ENCODE measurements around the gene UBE3C.
"Not testable (repeated sequence)": the region's sequence is repeated elsewhere in the genome, so short reads cannot be mapped to it uniquely, and the experiment has no call there.

UBE3C gene

DNA sequence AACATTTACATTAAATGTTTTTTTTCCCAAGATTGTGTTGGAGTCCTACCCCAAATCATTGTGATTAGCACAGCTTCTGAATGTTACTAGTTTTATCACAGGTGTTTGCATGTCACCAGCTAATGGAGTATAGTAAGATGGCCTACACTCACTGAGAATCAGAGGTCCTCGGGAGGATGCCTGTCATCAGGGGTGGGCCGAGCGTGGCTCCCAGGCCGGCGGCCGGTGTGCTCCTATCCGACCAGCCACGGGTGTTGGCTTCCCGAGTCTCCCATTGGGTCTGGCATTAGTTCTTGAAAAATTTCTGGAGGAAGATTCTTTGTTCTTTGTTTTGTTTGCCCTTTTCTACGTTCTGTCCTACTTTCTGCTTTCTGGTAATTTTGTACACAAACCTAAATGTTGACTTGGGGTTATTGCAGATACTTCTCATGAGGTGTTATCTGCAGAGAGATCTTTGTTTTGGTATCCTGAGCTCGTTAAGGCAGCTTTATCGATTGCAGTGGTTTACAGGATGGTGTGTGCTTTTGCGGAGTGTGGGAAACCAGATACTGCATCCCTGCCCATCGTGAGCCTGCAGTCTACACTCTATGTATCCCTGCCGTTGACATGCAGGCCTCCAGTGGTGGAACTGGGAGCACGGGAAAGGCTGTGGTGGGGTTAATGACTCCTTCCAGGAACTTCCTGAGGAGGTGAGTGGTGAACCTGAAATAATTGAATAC, 130.8 kb downstream of the UBE3C start:
- in situ Hi-C loops (cut with MboI; ENCODE audit: low sequenced_read_pairs): loop anchor here (25.0 kb wide), 2 partner anchors 307 to 1457 kb away; partner anchors contain the start of gene SHH

DNA sequence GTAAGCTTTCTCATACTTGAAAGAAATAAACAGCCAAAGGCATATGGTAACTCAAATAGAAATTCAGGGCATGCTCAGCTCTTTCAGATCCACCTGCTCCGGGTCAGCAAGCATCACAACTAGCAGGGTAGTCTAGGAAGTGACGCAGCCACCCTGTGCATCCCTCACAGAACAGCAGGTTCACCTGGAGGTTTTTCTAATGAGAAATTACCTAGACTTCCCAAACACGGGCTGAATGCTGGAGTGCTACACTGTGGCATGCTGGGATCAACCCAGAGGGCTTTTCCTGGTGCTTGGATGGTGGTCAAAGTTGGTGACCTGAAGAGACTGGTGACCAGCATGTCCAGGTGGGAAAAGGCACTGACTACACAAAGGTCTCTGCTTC, 131.3 kb downstream of the UBE3C start:
- in situ Hi-C loops (cut with MboI; ENCODE audit: low sequenced_read_pairs): loop anchor here (25.0 kb wide), 2 partner anchors 308 to 1458 kb away; partner anchors contain the start of gene SHH

DNA sequence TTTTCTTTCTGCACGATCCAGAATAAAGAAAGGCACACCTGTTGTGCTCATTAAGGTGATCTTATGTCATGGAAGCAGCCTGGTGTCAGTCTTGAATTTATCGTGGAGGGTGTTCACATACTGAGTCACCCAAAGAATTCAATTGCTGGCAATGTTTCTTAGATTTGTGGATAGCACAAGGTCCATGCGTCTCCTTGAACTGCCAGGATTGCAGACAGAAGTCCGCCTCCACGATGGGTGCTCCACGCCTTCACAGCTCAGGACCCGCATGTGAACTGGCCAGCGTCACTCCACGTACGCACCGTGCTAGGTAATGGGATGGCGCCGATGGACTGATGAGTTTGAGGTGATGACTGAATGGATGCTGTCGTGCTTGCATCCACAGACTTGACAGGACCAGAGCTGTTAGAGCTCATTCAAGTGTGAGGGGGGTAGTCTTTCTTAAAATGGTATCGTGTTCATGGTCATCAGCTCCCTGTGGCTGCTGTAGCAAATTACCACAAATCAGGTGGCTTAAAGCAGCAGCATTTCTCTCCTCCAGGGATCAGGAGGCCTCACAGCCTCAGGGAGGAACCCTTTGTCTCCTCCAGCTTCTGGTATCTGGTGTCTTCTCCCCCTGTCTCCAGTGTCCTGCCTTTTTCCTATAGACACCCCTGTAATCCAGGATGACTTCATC, 132.7 kb downstream of the UBE3C start:
- in situ Hi-C loops (cut with MboI; ENCODE audit: low sequenced_read_pairs): loop anchor here (25.0 kb wide), 2 partner anchors 309 to 1459 kb away; partner anchors contain the start of gene SHH

DNA sequence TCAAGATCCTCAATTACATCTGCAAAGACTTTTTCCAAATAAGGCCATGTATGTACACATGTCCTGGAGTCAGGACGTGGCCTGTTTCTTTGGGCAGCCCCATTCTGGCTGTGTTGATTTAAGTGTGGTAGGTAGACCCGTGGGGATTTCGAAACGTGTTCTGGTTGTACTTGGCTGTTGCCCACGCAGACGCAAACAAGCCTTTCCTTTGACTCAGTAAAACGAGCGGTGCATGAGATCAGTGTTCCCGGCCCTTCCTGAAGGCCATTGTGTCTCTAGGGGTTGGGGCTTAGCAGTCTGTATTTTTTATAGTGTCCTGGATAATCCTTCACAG, 133.2 kb downstream of the UBE3C start:
- in situ Hi-C loops (cut with MboI; ENCODE audit: low sequenced_read_pairs): loop anchor here (25.0 kb wide), 2 partner anchors 310 to 1460 kb away; partner anchors contain the start of gene SHH

DNA sequence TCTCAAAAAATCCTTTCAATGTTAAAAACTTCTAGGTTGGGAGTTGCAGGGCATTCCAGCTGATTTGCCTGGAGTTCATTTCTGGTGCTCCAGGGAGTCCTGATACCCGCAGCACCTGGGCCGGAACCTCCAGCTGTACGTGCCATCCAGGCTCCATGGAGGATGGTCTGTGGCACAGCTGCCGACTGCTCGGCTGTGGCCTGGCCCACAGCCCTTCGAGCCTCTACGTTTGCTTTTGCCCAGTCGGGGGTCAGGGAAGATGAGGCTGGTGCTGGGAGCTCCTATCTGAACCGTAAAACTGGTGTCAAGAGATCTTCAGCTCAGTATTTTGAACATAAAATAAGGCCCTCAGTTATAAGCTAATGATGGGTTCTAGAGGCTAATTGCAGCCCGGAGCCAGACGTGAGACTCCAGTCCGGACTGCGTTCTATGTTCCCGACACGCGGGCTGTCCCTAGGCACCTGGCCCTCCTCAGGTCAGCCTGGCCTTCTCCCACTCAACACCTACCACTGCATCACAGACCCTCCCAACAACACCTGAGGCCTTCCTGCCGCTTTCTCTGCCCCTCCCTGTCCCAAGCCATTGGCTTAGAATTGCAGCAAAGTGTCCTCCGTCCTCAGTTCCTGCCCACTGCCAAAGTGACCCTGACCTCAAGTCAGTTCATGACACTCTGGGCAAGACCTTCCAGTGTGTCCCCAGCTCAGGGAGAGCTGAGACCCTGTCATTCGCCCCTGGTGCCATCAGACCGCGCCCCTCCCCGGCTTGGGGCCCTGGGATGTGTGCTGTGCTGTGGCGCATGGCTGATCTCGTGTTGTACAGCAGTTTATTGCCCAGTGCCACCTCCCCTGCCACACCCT, 133.9 kb downstream of the UBE3C start:
- in situ Hi-C loops (cut with MboI; ENCODE audit: low sequenced_read_pairs): loop anchor here (25.0 kb wide), 2 partner anchors 310 to 1460 kb away; partner anchors contain the start of gene SHH

DNA sequence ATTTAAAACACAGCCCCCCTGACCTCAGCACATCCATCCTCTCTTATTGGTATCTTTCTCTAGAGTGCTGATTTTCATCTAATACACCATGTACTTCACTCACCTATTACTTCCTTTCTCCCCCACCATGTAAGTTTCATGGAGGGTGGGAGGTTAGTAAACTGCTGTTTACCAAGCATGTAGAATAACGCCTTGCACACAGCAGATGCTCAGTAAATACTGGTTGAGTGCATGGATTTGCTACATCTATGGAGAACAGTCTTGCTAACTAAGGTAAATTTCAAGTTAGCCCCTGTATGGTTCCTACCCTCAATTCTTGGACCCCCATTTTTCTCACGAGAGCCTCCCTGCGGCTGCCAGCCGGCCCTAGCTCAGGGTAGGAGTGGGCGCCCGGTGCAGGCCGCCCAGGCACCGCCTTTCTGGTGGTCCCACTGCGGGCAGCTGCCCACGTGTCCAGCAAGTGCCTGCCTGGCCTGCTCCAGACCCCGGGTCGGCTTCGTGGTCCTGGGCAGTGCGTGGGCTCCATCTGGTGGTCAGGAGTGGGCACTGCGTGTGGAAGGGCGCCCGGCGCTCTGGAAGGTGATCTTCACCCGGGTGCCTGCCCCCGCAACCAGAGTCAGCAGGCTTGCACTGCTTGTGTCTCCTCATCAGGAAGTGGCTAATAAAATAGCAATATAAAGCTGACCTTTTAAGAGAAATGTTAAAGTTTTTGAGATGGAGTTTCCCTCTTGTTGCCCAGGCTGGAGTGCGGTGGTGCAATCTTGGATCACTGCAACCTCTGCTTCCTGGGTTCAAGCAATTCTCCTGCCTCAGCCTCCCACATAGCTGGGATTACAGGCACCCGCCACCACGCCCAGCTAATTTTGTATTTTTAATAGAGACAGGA, 134.7 kb downstream of the UBE3C start:
- in situ Hi-C loops (cut with MboI; ENCODE audit: low sequenced_read_pairs): loop anchor here (25.0 kb wide), 2 partner anchors 311 to 1461 kb away; partner anchors contain the start of gene SHH

DNA sequence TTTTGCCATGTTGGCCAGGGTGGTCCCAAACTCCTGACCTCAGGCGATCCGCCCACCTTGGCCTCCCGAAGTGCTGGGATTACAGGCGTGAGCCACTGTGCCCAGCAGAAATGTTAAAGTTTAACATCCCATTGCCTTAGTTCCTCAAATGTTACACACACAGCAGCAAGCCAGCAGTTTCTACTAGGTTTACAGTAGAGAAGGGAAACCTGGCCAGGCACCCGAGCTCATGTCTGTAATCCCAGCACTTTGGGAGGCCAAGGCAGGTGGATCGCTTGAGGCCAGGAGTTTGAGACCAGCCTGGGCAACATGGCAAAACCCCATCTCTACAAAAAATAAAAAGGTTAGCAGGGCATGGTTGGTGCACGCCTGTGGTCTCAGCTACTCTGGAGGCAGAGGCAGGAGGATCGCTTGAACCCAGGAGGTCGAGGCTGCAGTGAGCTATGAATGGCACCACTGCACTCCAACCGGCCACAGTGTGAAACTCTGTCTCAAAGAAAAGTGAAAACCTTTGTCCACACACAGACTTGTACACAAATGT, 135.4 kb downstream of the UBE3C start:
- in situ Hi-C loops (cut with MboI; ENCODE audit: low sequenced_read_pairs): loop anchor here (25.0 kb wide), 2 partner anchors 312 to 1462 kb away; partner anchors contain the start of gene SHH

DNA sequence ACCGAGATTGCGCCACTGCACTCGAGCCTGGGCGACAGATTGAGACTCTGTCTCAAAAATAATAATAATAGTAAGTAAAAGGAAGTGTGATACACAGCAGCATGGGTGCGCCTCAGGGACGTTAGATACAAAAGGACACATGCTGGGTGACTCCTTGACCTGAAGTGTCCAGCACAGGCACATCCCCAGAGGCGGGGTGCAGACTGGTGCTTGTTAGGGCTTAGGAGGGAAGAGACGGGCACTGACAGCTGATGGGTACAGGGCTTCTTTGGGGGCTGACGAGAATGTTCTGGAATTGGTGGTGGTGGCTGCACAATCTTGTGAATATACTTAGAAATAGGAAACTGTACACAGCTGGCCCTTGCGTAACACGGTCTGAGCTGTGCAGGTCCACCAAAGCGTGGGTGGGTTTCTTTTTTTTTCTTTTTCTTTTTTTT, 136.3 kb downstream of the UBE3C start:
- in situ Hi-C loops (cut with MboI; ENCODE audit: low sequenced_read_pairs): loop anchor here (25.0 kb wide), 2 partner anchors 313 to 1463 kb away; partner anchors contain the start of gene SHH

DNA sequence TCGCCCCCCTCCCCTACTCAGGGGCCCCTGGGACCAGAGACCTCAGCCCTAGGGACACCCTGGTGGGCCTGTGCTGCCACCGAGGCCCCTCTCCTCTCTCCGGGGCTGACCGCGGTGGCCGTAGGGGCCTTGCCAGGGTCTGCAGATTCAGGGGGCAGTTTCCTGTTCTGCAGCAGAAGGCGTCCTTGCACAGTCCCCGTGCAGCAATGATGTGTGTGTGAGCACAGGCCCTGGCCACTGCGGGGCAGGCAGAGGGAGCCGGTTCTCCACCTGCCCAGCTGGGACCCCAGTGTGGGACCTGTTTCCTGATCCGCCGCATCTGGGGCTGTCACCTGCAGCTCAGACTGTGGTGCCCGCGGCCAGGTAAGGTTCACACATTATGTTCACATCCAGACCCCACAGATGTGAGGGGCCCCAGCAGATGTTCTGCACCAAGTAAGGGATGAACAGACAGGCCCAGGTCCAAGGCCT, 137.4 kb downstream of the UBE3C start:
- in situ Hi-C loops (cut with MboI; ENCODE audit: low sequenced_read_pairs): no loop called here

DNA sequence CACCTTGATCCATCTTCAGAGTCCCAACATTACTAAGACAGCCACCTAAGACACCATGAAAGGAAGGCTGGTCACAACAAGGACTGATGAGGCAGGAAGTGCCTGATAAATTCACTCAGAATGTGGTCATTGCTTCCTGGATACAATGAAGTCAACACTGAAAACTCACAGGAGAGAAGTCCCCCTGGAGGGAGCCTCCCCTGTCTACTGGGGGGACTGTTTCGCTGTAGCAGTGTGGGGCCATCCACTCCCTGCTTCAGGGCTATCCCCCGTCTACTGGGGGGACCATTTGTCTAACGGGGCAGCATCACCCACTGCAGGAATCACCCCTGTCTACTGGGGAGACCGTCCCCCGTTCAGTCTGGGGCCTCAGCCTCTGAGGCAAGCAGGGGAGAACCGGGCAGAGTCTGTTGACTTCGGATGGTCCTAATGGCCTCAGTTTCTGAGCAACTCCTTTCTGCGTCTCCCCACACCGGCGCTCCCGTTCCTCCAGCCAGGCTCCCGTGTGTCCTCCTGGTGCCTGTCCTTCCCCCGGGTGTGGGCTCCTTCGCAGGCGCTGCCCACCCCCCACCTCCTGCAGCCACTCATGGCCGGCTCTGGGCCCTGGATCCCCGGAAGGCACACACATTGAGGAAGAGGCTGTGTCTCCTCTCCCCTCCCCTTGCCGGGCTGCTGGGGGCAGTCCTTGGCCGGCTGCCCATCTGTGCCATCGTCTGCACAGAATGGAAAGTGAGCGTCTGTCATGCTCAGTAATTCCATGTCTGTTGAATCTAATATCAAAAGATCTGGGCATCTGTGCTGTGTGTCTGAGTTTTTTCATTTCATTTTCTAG, 138.2 kb downstream of the UBE3C start:
- in situ Hi-C loops (cut with MboI; ENCODE audit: low sequenced_read_pairs): no loop called here

DNA sequence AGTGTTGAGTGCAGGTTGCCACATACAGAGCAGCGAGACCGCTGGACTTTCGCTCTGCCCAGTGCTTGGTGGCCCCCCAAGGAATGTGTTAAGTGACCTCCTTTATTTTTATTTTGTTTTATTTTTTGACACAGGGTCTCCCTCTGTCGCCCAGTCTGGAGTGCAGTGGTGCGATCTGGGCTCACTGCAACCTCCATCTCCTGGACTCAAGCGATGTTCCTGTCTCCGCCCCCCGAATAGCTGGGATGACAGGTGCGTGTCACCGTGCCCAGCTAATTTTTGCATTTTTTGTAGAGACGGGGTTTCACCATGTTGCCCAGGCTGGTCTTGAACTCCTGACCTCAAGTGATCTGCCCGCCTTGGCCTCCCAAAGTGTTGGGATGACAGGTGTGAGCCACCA, 138.8 kb downstream of the UBE3C start:
- in situ Hi-C loops (cut with MboI; ENCODE audit: low sequenced_read_pairs): not testable (repeated sequence)

DNA sequence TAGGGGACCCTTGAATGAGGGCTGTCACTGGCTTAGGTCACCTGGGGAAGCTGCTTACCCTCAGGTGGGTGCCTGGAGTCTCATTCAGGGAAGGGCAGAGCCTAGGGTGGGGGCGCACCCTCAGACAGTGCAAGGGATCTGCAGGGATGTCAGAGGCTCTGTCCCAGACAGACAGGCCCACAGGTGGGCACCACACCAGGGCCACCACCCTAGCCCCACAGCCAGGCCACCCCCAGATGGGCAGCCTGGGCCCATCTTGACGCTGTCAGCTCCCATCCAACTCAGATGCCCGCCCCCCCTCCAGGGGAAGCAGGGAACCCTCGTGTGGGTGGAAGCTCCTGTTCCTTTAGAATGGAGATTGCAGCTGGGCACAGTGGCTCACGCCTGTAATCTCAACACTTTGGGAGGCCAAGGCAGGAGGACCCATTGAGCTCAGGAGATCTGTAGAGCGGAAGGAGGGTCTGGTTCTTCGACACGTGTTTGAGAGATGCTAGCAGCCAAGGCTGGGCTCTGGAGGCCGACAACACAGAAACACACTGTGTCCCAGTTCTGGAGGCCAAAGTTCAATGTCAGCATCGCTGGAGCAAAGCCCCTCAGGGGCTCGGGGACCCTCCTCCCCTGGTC, 139.6 kb downstream of the UBE3C start:
- in situ Hi-C loops (cut with MboI; ENCODE audit: low sequenced_read_pairs): no loop called here

DNA sequence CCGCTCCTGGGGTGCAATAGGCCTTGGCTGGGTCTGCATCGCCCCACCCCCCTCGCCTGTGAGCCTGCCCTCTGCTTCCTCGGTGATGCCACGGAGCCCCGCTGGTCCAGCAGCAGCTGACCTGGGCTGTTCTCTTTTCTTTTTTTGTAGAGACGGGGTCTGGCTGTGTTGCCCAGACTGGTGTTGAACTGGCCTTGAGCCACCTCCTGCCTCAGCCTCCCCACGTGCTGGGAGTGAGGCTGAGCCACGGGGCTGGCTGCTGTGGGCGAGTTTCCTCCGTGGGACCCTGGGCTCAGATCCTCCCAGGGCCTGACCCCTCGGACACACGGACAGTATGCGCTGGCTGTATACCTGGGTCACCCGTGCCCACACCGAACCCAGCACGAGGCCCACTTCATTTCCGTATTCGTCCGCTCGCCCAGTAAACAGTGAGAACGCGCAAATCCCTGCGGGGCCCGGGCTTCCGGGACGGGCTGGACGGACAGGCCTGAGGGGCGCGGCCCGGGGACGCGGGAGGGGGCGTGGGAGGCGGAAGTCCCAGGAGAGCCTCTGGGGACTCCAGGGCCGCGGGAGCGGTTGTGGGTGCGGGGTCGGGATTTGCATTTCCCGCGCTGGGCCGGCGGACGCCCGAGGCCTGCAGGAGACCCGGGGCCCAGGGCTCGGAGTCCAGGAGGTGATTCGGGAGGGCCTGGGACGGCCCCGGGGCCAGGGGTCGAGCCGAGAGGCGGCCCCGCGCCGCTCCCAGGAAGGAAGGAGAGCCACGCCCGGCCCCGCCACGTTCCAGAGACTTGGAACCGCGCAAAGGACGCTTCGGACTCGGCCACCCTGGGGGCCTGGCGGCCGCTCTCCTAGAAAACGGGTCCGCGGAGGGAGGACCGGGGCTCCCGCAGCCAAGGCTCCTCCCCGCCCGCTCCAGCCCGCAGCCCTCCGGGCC, 140.3 kb downstream of the UBE3C start:
- in situ Hi-C loops (cut with MboI; ENCODE audit: low sequenced_read_pairs): no loop called here

DNA sequence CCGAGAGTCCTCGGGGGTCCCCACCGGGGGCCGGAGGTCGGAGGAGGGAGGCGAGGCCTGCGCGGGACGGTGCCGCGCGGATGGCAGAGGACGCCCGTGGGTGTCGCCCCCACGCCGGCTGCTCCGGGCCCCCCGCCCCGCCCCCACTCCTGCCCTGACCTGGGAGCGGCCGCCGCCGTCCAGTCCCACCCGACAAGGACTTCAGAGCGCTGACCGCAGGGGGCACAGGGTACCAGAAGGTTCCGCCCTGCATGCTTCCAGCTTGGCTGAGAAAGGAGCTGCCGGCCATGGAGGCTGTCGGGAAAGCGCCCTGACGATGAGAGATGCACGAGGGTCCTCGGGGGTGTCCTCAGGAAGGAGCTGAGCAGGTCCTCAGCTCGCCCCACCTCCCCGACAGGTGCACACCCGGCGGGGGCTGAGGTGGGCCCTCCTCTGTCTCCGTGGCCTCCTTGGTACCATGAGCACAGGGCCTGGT, 141.1 kb downstream of the UBE3C start:
- in situ Hi-C loops (cut with MboI; ENCODE audit: low sequenced_read_pairs): no loop called here

DNA sequence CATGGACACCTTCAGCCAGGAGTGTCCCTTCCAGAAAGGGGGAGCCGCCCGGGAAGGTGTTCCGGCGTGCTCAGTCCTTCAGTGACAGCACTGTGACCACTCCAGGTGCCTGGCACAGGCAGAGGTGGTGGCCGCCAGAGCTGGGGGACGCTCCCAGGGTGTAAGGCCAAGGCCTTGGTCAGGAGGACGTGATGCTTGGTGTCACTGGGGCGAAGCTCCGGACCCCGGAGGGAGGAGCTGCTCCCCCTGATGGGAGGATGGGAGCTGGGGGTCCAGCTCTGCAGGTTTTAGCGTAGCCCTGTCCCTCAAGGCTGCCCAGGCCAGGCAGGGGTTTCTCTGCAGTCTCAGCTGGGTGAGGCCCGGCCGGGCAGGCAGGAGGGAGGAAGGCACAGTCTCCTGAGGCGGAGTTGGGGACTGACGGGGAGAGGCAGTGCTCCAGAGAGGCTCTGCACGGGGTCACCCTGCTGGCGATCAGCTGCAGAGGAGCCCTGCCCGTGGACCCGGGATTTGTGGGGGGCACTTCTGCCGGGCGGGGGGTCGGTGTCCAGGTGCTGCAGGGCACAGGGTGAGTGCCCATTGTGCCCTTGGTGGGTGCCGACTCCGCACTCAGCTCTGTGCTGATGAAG, 141.6 kb downstream of the UBE3C start:
- in situ Hi-C loops (cut with MboI; ENCODE audit: low sequenced_read_pairs): no loop called here

DNA sequence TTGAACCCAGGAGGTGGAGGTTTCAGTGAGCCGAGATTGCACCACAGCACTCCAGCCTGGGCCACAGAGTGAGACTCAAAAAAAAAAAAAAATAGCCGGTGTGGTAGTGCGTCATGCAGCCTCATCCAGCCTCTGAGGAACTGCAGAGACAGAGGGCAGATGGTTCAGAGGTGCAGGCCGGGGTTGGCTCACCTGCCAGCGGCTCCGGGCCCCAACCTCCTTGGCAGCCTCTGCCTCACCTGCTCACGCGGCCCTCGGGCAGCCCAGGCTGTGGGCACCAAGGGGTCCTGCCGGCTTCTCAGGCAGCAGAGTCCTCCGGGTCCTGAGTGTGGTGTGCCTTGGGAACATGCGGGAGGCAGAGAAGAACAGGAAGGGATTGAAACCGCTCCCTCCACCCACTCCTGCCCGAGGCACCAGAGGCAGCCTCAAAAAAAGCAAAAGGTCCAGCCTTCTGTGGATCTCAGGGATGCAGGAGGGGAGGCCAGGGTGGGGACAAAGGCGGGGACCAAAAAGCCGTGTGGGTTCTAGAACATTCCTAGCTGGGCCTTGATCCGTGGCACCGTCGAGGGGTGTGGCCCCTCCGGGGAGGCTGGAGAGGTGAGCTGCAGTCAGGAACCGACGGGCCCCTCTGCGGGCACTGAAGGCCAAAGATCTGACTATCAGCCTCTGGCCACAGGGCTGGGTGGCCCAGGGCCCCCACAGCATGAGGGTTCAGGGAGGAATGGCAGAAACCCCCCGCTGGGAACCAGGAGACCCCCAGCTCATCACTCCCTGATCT, 142.7 kb downstream of the UBE3C start:
- in situ Hi-C loops (cut with MboI; ENCODE audit: low sequenced_read_pairs): no loop called here

Measured in HL-60/S4 treated with retinoic acid at 250 ng/mL for 4 days and 3 days (cell line).